ENCODE measurements around the gene ARHGEF25. TPM values are rescaled to one million over a fixed set of nuclear protein-coding genes. Genes with fewer than 3 reads are reported as not detected.
A peak's percentile ranks its signal among the peaks of the same experiment; 100 is the strongest.
"Not testable (repeated sequence)": the region's sequence is repeated elsewhere in the genome, so short reads cannot be mapped to it uniquely, and the experiment has no call there.

Gene ARHGEF25
- total RNA-seq, 1 donor = 1.3 TPM

DNA sequence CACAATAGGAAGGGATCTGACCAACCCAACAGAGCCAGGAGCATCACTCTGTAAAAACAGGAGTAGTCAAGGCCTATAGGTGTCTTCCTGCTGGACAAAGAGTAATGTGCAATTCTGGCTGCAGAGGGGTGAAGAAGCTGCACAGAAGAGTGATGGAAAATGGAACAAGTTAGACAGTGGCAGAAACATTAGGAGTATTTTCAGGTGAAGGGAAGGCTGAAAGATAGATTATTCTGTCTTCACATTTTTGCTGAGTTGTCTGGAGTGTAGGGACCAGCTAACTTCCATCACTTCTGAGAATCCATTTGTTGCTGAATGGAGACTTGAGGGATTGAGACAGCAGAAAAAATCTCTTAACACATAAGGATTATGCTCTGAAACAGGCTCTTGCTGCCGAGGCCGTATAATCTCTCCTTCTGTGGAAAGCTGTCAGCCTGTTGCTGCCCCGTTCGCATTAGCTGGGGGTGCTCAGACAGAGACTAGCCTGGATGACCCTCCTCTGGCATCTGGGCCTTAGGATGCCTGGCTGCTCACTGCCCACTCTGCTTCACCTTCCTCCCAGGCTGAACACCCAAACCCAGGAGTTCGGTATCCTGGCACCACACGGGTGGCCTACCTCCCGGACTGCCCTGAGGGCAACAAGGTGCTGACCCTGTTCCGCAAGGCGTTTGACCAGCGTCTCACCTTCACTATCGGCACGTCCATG, 3.1 kb upstream of the ARHGEF25 start:
- DNase-seq (ENCODE audit: low read depth in 2 of 3, low spot score in 2 of 3) = no peak

DNA sequence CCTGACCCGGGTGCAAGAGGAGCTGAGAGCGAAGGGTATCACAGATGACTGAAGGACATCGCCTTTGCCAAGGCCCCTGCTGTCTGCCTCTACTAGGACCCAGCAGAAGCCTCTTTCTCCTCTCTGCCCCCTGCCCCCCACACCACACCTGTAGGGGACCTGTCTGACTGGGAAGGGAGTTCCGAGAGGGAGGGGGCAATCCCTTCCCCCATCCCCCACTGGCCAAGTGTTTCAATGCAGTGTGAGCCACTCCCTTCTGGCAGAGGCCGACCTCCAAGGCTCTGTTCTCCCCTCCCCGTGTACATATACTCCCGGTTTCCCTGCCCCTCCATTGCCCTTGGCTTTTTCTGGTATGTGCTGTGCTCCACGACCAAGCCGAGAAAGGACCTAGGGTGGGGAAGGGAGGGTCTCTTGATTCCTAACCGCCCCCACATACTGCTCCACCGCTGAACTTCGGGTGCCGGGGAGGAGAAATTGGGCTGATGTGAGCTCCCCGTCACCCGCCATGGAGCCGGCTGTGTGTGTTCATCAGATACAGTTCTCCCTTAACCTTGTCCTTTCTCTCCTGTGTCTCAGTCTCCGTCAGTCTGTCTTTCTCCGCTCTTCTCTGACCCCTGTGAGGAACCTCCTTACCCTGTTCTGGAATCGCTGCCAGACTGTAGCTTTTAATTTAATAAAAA, 2.0 kb upstream of the ARHGEF25 start:
- DNase-seq (ENCODE audit: low read depth in 2 of 3, low spot score in 2 of 3) = no peak

DNA sequence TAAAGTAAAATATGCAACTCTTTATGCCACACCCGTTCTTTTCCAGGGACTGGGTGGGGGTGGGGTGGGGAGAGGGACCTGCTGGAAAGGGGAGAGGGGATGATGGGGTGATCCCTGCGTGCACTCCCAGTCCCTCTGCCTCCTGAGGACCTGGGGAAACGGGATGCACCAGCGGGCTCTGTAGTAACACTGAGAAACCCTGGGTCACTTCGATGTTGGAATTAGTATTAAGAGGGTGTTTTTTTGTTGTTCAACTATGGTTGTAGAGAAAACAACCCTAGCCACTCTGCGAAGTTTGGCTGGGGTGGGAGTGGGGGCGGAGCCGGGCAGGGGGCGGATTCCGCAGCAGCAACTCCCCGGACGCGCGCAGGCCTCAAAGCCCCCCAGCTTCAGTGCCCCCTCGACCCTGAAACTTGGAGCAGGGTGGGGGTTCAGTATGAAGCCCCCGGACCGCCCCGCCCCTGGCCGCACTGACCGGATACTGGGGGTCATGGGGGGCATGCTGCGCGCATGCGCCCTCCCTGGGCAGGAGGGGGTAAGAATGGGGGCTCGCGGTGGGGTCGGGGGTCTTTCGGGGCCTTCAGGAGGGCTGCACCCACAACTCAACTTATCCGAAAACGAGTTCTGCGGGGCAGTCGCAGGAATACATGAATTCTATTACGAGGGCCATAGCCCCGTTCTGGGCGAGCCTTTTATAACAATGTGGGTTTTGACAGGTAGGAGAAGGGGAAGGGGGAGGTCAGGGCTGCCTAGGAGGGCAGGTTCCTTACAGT, 1.3 kb upstream of the ARHGEF25 start:
- DNase-seq (ENCODE audit: low read depth in 2 of 3, low spot score in 2 of 3) = no peak

DNA sequence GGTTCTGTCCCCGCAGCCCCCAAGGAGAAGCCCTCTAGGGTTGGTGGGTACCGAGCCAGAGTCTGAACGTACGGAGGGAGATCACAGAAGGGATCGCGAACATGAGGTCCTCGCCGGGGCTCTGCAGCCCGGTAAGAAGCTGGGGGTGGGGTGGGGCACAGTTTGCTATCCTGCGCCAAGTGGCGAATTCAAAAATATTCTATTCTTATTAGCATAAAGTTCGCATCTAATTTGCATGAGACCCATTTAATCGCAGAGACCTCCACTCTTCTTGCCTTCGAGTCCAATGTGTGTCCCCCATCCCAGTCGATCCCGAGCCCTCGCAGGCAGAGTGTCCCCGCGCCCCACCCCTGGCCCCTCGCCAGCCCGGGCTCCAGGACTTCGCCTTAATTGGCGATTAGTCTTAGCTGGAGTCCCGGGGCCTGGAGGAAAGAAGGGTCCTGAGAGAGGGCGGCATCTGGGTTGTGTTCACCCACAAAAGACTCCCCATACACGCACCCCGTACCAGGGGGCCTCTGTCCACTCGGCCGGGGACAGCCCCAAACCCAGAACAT, 604 bp upstream of the ARHGEF25 start:
- no peak for DNase-seq (ENCODE audit: low read depth in 2 of 3, low spot score in 2 of 3)

DNA sequence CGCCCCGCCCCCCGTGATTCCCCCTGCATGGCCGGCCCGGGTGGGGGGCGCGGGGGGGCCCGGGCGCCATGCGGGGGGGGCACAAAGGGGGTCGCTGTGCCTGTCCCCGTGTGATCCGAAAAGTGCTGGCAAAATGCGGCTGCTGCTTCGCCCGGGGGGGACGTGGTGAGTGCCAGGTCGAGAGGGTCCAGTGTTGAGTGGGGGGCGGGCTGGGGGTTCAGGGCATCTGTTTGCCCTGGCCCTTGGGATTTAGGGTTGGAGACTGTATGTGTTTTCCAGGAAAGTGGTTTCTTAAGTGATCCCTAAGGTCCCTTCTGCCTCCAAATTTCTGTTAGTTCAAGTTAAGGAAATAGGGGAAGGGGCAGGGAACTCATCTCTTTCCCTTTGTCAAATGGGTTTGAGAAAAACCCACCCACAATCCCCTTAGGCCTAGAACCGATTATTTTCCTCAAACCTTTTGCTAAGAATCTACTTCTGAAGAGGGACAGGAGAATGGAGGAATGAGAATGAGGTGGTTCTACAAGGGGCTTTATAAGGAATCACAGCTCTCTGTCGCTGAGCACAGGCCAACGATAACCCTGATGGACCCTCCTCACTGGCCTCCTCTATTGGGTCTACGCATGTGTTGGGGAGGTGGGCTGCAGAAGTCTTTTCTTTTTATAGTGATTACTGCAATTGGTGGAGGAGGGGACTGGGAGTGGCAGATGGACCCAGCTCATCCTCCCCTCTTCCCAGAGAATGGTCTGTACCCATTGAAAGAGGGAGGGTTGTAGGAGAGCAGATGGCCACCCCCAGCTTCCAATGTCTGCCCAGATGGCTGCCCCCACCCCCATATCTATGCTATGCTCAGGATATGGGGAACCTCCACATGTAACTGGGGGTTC, 834 bp downstream of the ARHGEF25 start:
- no peak for DNase-seq (ENCODE audit: low read depth in 2 of 3, low spot score in 2 of 3)

DNA sequence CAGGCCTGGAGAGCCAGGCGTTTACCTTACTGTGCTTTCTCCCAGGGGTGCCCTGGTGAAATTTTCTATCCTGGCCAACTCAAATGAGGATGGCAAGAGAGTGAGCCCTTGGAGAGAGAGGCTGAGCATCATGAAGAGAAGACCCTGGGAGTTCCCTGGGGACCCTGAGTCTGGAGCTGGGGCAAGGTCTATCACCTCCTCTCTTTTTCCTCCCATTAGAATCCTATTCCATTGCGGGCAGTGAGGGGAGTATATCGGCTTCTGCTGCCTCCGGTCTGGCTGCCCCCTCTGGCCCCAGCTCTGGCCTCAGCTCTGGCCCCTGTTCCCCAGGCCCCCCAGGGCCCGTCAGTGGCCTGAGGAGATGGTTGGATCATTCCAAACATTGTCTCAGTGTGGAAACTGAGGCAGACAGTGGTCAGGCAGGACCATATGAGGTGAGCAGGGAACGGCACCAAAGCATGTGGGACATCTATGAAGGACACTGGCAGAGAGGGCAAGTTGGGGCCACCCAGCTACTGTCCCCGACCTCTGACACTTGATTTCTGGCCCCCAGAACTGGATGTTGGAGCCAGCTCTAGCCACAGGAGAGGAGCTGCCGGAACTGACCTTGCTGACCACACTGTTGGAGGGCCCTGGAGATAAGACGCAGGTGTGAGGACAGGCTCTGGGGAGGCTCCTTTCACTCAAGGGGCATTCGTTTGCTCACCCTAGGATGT, 1.6 kb downstream of the ARHGEF25 start:
- no peak for DNase-seq (ENCODE audit: low read depth in 2 of 3, low spot score in 2 of 3)

DNA sequence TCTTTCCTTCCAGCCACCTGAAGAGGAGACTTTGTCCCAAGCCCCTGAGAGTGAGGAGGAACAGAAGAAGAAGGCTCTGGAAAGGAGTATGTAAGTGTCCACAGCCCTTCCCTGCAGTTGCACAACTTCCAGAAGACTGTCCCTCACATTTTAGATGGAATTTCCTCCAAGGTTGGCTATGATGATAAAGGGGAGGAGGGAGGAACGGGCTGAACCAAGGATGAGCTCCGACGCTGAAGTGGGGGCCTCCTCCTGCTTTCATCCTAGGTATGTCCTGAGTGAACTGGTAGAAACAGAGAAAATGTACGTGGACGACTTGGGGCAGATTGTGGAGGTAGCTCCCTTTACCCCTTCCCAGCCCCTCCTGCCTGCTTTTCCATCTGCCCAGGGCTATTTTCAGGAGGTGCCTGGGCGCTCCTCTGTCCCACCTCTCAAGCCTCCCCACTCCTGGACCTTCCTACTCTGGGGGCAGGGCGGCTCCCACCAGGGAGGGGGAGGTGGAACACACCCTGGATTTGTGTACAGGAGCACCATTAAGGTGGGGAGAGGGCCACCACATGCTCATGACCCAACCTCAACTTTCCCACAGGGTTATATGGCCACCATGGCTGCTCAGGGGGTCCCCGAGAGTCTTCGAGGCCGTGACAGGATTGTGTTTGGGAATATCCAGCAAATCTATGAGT, 2.3 kb downstream of the ARHGEF25 start:
- no peak for DNase-seq (ENCODE audit: low read depth in 2 of 3, low spot score in 2 of 3)

DNA sequence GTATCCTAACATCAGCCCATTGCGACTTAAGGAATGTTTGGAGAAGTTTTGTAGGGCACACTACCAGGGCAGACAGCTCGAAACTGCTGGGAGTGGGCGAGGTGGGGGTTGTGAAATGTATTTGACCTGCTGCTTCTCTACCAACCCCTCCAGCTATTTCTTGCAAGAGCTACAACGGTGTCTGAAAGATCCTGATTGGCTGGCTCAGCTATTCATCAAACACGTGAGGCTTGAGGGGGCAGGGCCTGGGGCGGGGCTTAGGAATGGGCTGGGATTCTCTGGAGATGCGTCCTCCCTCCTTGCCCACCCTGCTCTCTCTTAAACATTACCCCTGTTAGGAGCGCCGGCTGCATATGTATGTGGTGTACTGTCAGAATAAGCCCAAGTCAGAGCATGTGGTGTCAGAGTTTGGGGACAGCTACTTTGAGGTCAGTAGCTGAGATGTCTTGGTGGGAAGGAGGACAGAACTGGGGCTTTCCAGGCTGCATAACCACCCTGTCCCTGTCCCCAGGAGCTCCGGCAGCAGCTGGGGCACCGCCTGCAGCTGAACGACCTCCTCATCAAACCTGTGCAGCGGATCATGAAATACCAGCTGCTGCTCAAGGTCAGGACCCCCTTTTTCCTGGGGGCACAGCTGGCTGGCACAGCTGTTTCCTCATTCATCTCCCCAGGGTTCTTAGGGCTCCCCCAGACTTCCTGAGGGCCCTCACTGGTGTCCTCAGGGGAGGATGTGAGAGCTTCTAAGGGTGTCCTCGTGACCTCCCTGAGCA, 3.1 kb downstream of the ARHGEF25 start:
- peak in 1 of 3 donors; percentile 49 for DNase-seq (ENCODE audit: low read depth in 2 of 3, low spot score in 2 of 3)

DNA sequence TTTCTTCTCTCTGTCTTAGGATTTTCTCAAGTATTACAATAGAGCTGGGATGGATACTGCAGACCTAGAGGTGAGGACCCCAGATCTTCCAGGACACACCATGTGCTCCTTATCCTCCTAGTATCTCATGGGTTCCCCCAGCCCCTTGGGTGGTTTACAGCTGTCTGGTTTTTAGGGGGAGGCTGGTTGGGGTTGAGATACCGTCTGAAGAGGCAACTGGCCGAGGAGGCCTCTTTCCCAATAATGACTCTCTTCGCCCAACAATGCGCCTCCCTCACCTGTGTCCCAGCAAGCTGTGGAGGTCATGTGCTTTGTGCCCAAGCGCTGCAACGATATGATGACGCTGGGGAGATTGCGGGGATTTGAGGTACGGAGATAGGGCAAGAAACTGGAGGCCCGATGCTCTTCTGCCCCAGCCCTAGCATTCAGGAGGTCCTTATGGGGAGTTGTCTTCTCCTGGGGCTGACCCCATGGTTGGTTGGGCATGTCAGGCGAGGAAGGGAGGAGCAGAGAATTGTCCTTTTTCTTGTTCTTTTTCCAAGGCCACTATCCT, 3.8 kb downstream of the ARHGEF25 start:
- no peak for DNase-seq (ENCODE audit: low read depth in 2 of 3, low spot score in 2 of 3)

DNA sequence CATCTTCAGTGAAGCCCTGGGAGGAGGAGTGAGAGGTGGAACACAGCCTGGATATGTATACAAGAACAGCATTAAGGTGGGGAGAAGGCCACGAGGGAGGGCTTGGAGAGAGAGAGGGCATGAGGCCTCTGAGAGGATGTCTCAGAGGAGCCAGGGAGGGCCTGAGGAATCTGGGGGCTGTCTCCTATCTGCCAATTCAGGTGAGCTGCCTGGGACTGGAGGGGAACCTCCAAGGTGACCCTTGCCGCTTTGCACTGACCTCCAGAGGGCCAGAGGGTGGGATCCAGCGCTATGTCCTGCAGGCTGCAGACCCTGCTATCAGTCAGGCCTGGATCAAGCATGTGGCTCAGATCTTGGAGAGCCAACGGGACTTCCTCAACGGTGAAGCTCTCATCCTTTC, 4.4 kb downstream of the ARHGEF25 start:
- no peak for DNase-seq (ENCODE audit: low read depth in 2 of 3, low spot score in 2 of 3)

DNA sequence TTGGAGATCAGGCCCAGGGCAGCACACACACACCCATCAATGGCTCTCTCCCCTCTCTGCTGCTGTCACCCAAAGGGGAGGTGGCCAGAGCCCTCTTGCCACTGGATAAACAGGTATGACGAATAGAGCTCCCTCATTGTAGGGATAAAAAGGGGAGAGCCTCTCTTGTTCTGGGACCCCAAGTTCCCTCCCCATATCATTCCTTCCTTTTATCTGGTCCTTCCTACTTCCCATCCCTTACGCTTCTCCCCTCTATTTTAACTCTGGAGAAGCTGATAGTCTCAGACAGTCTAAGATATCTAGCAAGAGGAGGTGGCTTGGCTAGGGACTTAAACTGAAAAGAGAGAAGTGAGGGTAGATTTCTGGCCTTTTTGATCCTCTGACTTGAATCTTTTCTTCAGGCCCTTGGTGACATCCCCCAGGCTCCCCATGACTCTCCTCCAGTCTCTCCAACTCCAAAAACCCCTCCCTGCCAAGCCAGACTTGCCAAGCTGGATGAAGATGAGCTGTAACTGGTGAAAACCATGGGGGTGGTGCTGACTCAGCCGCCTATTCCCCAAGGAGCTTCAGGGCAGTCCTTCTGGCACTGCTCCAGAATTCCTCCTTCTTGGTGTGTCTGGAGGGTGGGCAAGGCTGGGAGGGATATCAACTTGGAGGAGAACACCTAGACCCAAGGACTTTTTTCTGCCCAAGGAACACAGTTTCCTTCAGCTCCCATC, 5.3 kb downstream of the ARHGEF25 start:
- no peak for DNase-seq (ENCODE audit: low read depth in 2 of 3, low spot score in 2 of 3)

DNA sequence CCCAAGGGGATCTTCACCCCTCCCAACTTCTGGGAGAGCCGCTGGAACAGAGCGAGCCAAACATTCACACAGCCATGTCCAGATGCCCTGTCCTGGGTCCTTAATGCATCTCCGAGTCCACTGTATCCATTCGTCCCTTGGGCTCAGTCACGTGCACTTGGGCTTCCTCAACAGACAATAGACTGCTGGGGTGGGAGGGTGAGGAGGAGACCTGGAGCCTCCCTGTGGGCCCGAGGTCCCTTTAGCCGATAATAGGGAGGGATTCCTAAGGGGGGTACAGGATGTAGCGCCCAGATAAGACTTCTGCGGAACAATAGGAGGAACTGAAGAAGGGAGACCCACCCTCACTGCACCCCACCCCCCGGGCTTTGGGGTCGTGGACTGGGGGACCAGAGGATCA, 6.7 kb downstream of the ARHGEF25 start:
- no peak for DNase-seq (ENCODE audit: low read depth in 2 of 3, low spot score in 2 of 3)

DNA sequence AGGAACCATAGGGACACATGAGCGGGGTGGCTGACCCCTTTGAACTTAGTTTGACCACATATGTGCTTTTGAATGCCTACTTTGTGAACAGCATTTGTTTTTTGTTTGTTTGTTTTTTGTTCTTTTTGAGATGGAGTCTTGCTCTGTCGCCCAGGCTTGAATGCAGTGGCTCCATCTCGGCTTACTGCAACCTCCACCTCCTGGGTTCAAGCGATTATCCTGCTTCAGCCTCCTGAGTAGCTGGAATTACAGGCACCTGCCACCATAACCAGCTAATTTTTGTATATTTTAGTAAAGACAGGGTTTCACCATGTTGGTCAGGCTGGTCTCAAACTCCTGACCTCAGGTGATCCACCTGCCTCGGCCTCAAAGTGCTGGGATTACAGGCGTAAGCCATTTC, 7.2 kb downstream of the ARHGEF25 start:
- not testable (repeated sequence) for DNase-seq (ENCODE audit: low read depth in 2 of 3, low spot score in 2 of 3)

DNA sequence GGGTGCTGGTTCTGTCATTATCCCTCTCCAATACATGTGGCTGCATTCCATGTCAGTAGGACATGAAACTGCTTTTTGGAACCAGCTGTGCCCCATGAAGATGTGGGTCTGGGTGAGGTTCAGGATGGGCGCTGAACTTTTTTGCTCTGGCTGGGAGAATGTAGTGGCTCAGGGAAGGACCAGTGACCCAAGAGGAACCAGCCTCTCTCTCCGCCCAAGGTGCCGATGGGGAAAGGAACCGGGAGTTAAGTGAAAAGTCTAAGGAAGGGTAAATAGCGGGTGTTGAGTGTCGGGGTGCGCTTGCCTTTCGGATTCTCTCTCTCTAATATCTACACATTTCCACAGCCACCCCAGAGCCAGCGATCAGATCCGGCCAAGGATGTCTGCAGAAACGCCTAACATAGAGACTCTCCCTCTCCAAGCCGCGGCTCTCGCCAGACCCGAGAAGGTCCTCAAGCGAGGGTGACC, 7.8 kb downstream of the ARHGEF25 start:
- no peak for DNase-seq (ENCODE audit: low read depth in 2 of 3, low spot score in 2 of 3)

DNA sequence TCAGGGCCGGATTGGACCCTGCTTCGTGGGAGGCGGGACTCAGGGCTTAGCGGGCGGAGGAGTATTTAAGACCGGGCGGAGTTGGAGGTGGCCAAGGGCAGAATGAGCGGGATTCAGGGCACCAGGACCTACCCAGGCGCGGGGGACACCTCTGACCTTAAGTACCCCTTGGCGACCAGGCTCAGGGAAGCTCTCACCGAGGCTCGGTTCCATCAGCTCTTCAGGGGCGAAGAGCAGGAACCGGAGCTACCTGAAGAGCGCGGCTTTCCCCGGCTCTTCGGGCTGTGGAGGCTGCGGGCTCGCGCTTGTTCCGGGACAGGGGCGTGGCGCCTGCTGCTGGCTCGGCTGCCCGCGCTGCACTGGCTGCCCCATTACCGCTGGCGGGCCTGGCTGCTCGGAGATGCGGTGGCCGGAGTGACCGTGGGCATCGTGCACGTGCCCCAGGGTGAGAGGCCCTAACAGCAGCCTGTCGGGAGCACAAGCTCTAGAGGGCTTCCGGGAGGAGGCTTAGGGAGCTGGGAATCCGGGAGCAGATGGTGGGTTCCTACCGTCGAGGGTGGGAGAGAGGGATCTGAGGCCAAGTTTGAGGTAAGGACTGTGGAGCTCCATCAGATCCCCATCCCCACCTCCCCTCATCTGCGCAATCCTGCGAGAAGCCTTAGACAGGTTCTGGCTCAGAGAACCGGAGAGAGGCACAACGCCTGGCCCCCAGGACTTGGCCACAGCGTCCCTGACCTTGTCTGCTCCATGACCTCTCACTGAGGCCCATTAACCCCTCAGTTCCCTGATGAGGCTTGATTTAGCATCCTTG, 8.4 kb downstream of the ARHGEF25 start:
- no peak for DNase-seq (ENCODE audit: low read depth in 2 of 3, low spot score in 2 of 3)

DNA sequence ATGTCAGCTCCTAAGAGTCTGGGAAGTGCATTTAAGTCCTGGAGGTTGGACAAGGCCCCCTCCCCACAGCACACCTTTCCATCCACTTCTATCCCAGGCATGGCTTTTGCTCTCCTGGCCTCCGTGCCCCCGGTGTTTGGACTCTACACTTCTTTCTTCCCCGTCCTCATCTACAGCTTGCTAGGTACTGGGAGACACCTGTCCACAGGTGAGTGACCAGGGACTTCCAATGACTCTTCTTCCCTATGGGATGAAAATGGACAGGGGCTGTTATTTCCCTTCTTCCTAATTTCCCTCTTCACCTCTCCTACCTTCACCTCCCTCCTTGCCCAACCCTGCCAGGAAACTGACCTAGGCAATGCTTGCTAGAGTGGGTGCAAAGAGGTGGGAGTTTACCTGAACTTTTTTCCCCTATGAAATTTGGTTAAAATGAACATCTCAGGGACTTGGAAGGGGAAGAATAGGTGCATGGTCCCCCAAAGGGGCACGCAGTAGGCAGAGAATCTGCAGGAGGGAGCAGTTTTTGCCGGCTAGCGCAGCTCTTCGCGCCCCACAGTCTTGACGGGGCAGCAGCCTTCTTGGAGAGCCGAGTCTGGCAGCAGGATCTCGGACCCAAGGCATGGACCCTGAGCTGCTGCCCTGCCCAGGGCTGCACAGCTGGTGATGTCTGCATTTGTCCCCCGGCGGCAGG, 9.2 kb downstream of the ARHGEF25 start:
- DNase-seq (ENCODE audit: low read depth in 2 of 3, low spot score in 2 of 3) = no peak
